Measurements from ENCODE around the gene COG1.
"Not testable (repeated sequence)": the region's sequence is repeated elsewhere in the genome, so short reads cannot be mapped to it uniquely, and the experiment has no call there.

COG1 gene

GRCh38 chr17:73192894-73193701 lies at the start of gene COG1:
COG1 (plus strand) TSS chr17:73193055; CDS start chr17:73193070, 15 bp downstream.
- FAIRE-seq = no peak

DNA sequence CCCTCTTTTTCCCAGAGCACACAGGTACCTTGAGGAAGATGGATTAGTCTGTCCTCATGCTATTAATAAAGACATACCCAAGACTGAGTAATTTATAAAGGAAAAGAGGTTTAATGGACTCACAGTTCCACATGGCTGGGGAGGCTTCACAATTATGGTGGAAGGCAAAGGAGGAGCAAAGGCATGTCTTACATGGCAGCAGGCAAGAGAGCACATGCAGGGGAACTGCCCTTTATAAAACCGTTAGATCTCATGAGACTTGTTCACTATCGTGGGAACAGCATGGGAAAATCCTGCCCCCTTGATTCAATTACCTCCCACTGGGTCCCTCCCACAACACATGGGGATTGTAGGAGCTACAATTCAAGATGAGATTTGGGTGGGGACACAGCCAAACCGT lies 48.6 kb upstream of the COG1 start:
- FAIRE-seq = not testable (repeated sequence)

DNA sequence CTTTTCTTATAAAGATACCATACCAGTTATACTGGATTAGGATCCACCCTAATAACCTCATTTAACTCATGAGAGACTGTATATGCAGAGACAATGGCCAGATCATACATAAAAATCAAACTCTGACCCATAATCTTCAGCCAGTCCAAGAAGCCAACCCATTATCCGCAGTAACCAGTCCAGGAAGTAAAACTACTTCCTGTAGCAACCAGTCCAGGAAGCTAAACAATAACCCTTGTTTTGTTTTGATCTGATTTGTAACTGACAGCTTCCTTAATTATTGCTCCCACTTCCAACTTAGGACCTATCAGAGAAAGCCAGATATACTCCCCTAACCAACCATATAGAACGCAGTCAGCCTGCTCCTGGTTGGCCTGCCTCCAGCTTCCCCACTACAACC lies 47.2 kb upstream of the COG1 start:
- no peak for FAIRE-seq

DNA sequence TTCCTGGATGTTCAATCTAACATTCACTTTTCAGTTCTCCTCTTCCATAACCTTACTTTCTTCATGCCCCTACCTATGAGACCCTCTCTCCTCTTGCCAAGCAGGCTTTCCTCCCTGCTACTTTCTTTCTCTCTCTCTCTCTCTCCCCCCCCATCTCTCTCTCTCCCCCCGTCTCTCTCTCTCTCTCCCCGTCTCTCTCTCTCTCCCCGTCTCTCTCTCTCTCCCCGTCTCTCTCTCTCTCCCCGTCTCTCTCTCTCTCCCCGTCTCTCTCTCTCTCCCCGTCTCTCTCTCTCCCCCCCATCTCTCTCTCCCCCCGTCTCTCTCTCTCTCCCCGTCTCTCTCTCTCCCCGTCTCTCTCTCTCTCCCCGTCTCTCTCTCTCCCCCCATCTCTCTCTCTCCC lies 45.1 kb upstream of the COG1 start:
- FAIRE-seq = not testable (repeated sequence)

- FAIRE-seq = no peak
Measured at GRCh38 chr17:73148540-73149334, 44.1 kb upstream of the COG1 start.

GRCh38 chr17:73150622-73151300 lies 42.1 kb upstream of the COG1 start:
- not testable (repeated sequence) for FAIRE-seq

DNA sequence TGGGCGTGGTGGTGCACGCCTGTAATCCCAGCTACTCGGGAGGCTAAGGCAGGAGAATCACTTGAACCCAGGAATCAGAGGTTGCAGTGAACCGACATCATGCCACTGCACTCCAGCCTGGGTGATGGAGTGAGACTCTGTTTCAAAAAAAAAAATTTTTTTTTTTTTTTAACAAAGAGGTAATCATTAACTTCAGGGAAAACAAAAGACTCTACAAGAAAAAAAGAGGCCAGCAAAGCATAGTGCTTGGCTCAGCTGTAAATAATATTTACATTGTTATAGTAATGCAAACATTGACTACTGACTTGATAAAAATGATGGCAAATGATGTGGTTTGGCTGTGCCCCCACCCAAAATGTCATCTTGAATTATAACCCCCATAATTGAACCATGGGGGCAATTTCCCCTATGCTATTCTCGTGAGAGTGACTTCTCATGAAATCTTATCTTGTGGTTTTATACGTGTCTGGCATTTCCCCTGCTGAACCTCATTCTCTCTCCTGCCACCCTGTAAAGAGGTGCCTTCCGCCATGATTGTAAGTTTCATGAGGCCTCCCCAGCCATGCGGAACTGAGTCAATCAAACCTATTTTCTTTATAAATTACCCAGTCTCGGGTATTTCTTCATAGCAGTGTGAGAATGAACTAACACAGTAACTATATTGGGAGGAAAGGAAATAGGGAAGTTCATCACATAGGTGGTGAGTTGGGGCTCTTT lies 40.8 kb upstream of the COG1 start:
- no peak for FAIRE-seq

- FAIRE-seq = no peak
Measured at GRCh38 chr17:73155410-73156165, 37.3 kb upstream of the COG1 start.

DNA sequence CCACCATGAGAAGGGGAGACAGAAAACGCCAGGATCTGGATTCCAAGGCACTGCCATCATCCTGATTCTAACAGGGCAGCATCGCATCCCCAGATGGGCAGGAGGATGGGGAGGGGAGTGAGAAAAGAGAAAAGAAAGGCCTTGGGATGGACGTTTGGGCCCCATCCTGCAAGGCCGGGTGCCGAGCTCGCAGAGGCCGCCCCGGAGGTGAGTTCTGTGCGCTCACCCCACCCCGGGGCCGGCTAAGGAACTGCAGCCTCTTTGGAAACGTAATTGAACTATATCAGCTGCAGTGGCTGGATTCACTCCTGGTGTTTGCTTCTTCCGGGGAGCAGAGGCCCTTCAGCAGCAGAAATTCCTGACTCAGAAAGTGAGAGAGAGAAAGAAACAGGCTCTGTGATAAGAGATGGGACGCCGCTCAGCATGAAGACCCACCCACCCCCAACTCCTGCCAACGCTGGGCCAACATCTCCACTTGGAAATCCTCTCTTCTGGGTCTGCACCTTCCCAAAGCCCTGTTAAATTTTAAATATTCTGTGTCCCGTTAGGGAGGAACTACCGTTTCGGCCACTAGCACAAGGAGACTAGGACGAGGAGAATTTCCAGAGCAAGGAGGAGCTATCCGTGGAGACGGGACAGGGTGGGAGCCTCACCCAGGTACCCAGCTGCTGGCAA lies 36.6 kb upstream of the COG1 start:
- FAIRE-seq = no peak

GRCh38 chr17:73156887-73157520 lies 35.9 kb upstream of the COG1 start:
- FAIRE-seq = no peak

DNA sequence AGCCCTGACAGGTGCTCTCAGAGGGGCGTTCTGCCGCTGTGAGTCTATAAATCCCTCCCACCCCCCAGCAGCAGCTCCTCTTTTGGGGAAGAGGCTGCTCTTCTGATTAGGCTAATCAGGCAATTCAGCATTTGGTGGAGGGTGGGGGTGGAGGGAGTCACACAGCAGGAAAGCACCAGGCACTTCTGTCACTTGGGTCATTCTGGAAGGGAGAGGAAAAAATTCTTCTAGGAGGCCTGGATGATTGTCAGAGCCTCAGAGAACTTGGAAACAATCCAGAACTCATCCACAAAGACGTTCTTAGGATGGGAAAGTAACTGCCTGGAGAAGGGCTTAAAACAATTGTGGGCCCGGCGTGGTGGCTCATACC lies 35.3 kb upstream of the COG1 start:
- no peak for FAIRE-seq

DNA sequence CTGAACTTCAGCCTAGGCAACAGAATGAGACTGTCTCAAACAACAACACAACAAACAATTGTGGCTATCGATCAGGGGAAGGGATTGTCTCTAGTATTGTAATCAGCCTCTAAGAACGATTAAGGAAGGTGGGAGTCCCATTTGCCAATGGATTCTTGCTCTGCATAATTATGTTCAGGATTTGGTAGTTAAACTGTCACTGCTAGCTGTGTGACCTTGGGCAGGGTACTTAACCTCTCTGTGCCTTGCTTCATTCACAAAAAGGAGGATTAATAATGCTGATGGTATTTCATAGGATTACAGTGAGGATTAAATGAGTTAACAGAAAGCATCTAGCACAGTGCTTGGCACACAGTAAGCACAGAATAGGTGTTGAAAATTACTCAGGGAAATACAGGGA lies 34.7 kb upstream of the COG1 start:
- FAIRE-seq = no peak

DNA sequence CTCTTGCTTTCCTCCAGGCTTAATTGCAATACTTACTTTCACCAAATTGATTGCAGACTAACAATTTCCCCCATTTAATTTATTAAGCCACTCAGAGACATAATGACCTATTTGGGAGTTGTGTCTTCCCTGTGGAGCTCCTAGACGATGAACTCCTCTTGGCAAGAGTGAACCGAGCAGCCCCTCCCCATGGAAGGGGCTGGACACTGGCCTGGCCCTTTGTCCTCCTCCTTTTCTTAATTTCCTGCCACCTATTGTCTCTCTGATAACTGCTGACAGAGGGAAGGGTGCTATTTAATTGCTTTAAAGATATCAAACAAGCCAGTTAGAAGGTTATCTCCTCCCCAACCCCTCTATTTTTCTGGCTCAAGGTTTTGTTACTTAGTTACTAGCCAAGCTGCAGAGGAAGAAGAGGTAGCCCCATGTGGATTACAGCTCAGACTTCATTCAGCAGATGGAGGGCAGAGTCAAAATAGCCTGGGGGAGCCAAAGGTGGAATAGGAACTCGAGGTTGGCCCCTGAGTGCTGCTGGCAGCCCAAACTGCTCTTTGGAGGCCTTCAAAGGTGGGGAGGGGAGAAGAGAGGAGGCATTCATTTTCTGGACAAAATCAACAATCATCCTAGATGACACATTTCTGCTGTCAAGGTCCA lies 31.8 kb upstream of the COG1 start:
- FAIRE-seq = no peak

- FAIRE-seq = no peak
Measured at GRCh38 chr17:73163043-73163442, 29.8 kb upstream of the COG1 start.

DNA sequence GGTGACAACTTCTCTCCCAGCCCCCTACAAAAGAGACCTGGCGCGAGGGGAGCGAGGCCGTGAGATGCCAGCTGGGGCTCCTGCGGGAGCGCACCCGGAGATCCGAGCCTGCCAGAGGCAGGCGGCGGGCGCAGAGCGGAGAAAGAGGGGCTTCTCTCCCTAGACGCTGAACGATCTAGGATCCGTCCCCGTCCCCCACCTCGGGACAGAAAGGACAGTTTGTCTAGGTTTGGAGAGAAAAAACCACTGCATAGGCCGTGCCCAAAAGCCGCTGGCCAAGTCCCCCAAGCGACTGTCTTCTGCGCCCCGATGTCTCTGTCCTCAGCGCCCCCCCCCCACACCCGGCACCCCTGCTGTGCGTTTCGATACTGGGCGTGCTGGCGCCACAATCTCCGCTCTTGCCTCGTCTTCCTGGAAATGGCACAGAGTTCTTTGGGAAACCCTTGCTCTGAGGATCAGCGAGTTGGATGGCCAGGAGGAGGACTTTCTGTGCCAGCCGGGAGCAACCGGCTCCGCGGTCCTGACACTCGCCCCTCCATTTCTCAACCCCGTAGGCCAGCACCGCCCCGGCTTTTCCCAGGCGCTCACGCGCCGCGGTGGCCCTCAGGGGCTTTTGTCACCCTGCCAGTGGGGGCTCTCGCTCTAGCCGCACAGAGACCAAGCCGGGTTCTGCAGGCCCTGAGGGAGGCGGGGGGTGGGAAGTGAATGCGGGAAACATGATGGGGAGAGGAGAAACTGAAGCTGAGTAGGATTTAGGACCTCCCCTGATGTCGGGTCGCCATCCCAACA lies 27.0 kb upstream of the COG1 start:
- FAIRE-seq = no peak

DNA sequence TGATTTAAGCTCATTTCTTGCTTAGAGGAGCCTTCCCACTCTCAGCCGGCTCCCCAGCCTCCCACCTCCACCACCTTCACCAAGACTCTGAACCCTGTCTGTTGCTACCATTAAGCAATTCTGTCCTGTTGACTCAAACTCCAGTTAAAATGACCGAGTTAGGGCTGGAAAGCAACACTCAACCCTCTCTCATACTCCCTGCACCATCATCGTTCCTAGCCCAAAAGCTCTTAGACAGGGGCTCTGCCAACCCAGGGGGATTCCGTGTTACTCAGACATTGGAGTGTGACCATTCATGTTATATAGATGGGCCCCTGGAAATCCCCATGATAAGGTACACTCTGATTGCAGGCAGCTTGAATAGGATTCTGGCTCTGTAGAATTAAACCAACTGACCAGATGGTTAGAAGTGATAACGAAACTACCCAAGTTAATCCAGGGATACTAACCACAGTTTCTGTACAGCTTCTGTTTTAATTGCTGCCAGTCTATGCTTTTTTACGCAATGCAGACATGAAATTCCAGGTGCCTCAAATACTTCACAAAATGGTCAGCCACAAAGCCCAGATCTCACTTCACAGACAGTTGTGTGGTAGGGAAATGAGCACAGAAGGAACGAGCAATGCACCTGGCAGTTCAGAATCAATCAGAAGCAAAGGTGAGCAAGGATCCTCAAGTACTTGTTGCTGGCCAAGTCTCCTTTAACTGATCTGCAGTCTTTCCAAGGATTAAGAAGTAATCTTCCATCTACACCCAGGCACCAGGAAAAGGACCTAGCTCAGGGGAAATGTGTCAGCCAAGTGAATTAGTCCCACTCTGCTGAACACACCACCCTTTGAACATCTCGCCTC lies 25.9 kb upstream of the COG1 start:
- FAIRE-seq = no peak

GRCh38 chr17:73168667-73169066 lies 24.2 kb upstream of the COG1 start:
- no peak for FAIRE-seq

- no peak for FAIRE-seq
Measured at GRCh38 chr17:73170324-73170723, 22.5 kb upstream of the COG1 start.

DNA sequence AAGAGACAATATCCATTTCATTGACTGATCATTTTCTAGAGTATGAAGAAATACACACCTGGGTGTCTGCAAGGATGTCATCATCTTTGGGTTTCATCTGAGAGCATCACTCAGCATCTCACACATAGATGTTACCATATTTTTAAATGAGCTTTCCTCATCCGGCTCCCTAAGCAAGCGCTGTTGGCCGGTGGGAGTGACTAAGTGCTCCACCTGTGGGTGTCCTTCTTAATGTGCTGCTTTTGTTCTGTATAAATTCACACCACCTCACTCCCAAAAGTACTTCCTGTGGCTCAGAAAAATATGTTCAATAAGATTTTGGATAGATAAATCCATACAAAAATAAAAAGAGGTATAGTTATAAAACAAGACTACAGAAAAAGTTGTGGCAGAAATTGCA lies 20.6 kb upstream of the COG1 start:
- FAIRE-seq = no peak
